ENCODE results near the gene TMEM184B.
"Not testable (repeated sequence)": the region's sequence is repeated elsewhere in the genome, so short reads cannot be mapped to it uniquely, and the experiment has no call there.

TMEM184B gene

DNA sequence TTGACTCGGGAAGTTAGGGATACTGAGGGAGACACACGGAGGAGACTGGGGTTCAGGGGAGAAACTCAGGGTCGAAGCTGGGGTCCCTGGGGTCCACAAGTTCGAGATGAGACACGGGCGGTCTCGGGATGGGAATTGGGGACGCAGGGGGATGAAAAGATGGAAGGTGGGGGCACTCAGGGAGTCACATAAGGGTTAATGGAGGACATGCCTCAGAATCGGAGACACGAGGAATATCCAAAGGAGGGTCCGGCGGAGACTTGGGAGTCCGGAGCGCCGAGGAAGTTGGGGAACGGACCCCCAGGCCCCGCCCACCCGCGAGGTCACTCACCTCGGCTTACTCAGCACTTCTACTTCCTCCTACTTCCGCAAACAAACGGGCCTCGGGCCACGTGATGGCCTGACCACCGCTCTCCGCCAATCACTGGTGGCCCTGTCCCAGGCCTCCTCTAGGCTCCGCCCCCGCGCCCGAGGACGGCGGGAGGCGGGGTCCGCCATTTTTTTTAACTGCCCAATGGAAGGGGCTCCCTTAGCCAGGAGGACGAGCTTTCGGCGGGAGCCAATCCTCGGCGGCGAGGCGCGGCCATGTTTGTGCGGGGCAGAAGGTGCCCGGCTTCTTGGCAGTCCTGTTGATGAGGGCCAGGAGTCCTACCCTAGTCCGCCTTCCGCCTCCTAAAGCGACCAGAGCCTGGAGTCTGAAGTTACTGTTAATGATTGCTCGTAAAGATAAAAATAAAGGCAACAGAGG, 91.2 kb downstream of the TMEM184B start, which contains the start of gene PLA2G6:
PLA2G6 (minus strand) TSS at position 378 of the 748 bp plus-strand sequence. CDS start 12,404 bp downstream, outside the sequence.
- peak; percentile 96 to 99 for DNase-seq (ENCODE audit: low read depth in 2 of 2)

- no peak for DNase-seq (ENCODE audit: low read depth in 2 of 2)
Observed at GRCh38 chr22:38180841-38181452, 91.9 kb downstream of the TMEM184B start.

DNA sequence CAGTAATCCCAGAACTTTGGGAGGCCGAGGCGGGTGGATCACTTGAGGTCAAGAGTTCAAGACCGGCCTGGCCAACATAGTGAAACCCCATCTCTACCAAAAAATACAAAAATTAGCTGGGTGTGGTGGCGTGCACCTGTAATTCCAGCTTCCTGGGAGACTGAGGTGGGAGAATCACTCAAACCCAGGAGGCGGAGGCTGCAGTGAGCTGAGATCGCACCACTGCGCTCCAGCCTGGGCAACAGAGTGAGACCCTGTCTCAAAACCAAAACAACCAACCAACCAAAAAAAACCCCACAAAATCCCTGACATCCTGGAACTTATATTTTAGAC, 94.2 kb downstream of the TMEM184B start:
- DNase-seq (ENCODE audit: low read depth in 2 of 2), result not testable (repeated sequence)

- no peak for DNase-seq (ENCODE audit: low read depth in 2 of 2)
Observed at GRCh38 chr22:38177926-38178604, 94.7 kb downstream of the TMEM184B start.

GRCh38 chr22:38177571-38177925, 95.3 kb downstream of the TMEM184B start:
- not testable (repeated sequence) for DNase-seq (ENCODE audit: low read depth in 2 of 2)

DNA sequence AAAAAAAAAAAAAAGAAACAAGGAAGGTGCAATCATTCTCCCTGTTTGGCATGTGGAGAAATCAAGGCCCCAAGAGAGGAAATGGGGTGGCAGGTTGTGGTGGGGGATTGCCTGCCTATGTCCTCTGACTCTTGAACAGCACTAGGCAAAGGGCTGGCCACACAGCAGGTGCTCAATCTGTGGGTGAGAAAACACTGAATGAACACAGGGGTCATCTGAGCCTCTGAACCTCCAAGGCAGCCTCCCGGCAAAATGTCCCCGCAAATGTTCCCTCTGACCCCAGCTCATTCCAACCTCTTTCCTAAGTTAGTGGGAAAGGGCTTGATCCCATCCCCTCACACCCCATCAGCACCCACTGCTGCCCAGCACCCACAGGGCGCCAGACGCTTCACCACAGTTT, 95.8 kb downstream of the TMEM184B start:
- DNase-seq (ENCODE audit: low read depth in 2 of 2), result no peak

GRCh38 chr22:38176170-38176741, 96.6 kb downstream of the TMEM184B start:
- DNase-seq (ENCODE audit: low read depth in 2 of 2), result no peak

- DNase-seq (ENCODE audit: low read depth in 2 of 2), result no peak
Observed at GRCh38 chr22:38175206-38176118, 97.3 kb downstream of the TMEM184B start.

- no peak for DNase-seq (ENCODE audit: low read depth in 2 of 2)
Observed at GRCh38 chr22:38174626-38175025, 98.2 kb downstream of the TMEM184B start.

GRCh38 chr22:38173641-38173906, 99.2 kb downstream of the TMEM184B start:
- no peak for DNase-seq (ENCODE audit: low read depth in 2 of 2)

- no peak for DNase-seq (ENCODE audit: low read depth in 2 of 2)
Observed at GRCh38 chr22:38172832-38173640, 99.8 kb downstream of the TMEM184B start.

- DNase-seq (ENCODE audit: low read depth in 2 of 2), result no peak
Observed at GRCh38 chr22:38171927-38172831, 100.6 kb downstream of the TMEM184B start.

- no peak for DNase-seq (ENCODE audit: low read depth in 2 of 2)
Observed at GRCh38 chr22:38170469-38170868, 102.3 kb downstream of the TMEM184B start.
